ENCODE data around the gene AKNAD1. TPM values are rescaled to one million over a fixed set of nuclear protein-coding genes. Genes with fewer than 3 reads are reported as not detected.

AKNAD1 gene
- polyA plus RNA-seq, 1 donor from 2014 or later: not detected

DNA sequence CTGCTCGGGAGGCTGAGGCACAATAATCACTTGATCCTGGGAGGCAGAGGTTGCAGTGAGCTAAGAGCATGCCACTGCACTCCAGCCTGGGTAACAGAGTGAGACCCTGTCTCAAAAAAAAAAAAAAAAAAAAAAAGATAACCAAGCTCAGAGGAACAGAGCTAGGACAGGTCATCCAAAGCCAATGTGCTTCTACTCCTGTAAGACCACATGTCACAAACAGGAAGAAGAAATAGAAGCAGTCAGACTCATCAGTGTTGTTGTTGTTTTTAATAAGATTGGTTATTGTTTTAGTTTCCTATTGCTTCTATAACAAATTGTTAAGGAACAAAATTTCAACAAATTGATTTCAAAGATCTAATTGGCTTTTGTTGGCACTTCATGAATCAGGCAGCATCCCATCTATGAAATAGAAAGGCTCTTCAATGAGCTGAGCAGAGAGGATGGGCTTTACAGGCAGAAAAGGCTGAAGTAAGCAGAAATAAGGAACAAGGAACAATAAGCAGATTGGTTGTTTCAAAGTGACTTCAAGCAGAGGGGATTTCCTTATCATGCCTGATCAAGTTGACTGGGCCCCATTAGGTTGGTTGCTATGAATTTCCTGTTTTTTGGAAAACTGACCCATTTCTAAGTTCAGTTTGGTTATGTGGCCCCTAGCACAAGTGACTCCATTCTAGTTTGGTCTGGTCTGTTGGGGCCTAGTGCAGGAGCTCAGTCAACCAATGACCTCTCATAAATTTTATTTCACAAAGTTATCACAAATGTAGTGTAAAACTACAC, 6.0 kb upstream of the AKNAD1 start:
- no peaks in the 10 kb centered on the region for H3K9me2 ChIP-seq (ENCODE audit: insufficient read depth, low read length)
- no peak for TF ChIP-seq RAD21 (conservative IDR thresholded peaks at IDR 0.05)
- TF ChIP-seq, protein P1, sequence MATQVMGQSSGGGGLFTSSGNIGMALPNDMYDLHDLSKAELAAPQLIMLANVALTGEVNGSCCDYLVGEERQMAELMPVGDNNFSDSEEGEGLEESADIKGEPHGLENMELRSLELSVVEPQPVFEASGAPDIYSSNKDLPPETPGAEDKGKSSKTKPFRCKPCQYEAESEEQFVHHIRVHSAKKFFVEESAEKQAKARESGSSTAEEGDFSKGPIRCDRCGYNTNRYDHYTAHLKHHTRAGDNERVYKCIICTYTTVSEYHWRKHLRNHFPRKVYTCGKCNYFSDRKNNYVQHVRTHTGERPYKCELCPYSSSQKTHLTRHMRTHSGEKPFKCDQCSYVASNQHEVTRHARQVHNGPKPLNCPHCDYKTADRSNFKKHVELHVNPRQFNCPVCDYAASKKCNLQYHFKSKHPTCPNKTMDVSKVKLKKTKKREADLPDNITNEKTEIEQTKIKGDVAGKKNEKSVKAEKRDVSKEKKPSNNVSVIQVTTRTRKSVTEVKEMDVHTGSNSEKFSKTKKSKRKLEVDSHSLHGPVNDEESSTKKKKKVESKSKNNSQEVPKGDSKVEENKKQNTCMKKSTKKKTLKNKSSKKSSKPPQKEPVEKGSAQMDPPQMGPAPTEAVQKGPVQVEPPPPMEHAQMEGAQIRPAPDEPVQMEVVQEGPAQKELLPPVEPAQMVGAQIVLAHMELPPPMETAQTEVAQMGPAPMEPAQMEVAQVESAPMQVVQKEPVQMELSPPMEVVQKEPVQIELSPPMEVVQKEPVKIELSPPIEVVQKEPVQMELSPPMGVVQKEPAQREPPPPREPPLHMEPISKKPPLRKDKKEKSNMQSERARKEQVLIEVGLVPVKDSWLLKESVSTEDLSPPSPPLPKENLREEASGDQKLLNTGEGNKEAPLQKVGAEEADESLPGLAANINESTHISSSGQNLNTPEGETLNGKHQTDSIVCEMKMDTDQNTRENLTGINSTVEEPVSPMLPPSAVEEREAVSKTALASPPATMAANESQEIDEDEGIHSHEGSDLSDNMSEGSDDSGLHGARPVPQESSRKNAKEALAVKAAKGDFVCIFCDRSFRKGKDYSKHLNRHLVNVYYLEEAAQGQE (IDR thresholded peaks at IDR 0.05; ENCODE audit: borderline replicate concordance): no peak
- no peak for TF ChIP-seq EZH2 (IDR thresholded peaks at IDR 0.05; ENCODE audit: borderline replicate concordance, insufficient read depth, low read length, poor library complexity, severe bottlenecking)
- no peak for TF ChIP-seq EP300 (conservative IDR thresholded peaks at IDR 0.05; ENCODE audit: poor library complexity, severe bottlenecking)
- no peak for TF ChIP-seq TAF1 (IDR thresholded peaks at IDR 0.05; ENCODE audit: low read depth)
- TF ChIP-seq SMC3 (conservative IDR thresholded peaks at IDR 0.05; ENCODE audit: poor library complexity): no peak
- no peak for TF ChIP-seq MXI1 (conservative IDR thresholded peaks at IDR 0.05; ENCODE audit: poor library complexity, severe bottlenecking)
- TF ChIP-seq, protein P2, sequence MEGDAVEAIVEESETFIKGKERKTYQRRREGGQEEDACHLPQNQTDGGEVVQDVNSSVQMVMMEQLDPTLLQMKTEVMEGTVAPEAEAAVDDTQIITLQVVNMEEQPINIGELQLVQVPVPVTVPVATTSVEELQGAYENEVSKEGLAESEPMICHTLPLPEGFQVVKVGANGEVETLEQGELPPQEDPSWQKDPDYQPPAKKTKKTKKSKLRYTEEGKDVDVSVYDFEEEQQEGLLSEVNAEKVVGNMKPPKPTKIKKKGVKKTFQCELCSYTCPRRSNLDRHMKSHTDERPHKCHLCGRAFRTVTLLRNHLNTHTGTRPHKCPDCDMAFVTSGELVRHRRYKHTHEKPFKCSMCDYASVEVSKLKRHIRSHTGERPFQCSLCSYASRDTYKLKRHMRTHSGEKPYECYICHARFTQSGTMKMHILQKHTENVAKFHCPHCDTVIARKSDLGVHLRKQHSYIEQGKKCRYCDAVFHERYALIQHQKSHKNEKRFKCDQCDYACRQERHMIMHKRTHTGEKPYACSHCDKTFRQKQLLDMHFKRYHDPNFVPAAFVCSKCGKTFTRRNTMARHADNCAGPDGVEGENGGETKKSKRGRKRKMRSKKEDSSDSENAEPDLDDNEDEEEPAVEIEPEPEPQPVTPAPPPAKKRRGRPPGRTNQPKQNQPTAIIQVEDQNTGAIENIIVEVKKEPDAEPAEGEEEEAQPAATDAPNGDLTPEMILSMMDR (IDR thresholded peaks at IDR 0.05; ENCODE audit: poor library complexity, severe bottlenecking): no peak
- no peak overlapping the region for H3K4me2 ChIP-seq (ENCODE audit: low read length)
- no peaks in the 10 kb centered on the region for H3K36me3 ChIP-seq (ENCODE audit: insufficient read depth, low read length)
- no peaks in the 10 kb centered on the region for H3K79me2 ChIP-seq (replicated peaks; ENCODE audit: insufficient read depth, low read length)
- H3K27me3 ChIP-seq (ENCODE audit: insufficient read depth, low read depth, low read length): no peaks in the 10 kb centered on the region
- no peak overlapping the region for H3K4me3 ChIP-seq (ENCODE audit: low read length)
- no peak overlapping the region for H2AFZ ChIP-seq (ENCODE audit: low read depth, low read length)
- H3K9me3 ChIP-seq (ENCODE audit: low read length): no peaks in the 10 kb centered on the region
- no peak overlapping the region for H3K27ac ChIP-seq (ENCODE audit: low read length)
- no peaks in the 10 kb centered on the region for H4K20me1 ChIP-seq (ENCODE audit: insufficient read depth)
- no peak overlapping the region for H3K9ac ChIP-seq (ENCODE audit: low read length)
- no peaks in the 10 kb centered on the region for H3F3A ChIP-seq (ENCODE audit: insufficient read depth, low read length, poor library complexity, severe bottlenecking)

DNA sequence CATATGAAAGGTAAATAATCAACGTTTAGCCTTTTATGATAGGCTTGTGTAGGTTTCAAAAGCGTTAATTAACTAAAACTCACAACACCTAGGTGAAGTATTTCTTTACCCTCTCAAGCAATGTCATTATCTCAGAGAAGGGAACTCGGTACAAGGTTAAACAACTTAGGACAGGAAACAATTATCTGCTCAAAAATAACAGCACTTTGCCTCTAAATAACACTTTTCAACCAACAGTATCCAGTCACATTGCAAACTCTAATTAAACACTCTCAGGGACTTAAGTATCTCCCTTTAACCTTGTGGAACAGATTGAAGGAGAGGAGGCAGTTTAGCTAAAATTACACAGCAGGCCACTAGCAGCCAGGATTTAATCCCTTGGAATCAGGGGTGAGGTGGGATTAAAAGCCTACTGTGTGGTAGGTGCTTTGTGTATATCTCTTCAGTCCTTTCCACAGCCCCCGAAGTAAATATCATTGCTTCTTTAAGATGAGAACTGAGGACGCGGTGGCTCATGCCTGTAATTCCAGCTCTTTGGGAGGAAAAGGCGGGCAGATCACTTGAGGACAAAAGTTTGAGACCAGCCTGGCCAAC, 5.2 kb upstream of the AKNAD1 start:
- Histone ChIP-seq H2AFZ (ENCODE audit: low read depth, low read length) (no peak overlapping the region), H3K79me2 (replicated peaks; ENCODE audit: insufficient read depth, low read length) (no peaks in the 10 kb centered on the region), H3K9me2 (ENCODE audit: insufficient read depth, low read length) (no peaks in the 10 kb centered on the region), H3F3A (ENCODE audit: insufficient read depth, low read length, poor library complexity, severe bottlenecking) (no peaks in the 10 kb centered on the region), H3K4me3 (ENCODE audit: low read length) (no peak overlapping the region), H3K27ac (ENCODE audit: low read length) (no peak overlapping the region), H3K9me3 (ENCODE audit: low read length) (no peaks in the 10 kb centered on the region), H3K9ac (ENCODE audit: low read length) (no peak overlapping the region), H3K4me2 (ENCODE audit: low read length) (no peak overlapping the region), H3K27me3 (ENCODE audit: insufficient read depth, low read depth, low read length) (no peaks in the 10 kb centered on the region), H3K36me3 (ENCODE audit: insufficient read depth, low read length) (no peaks in the 10 kb centered on the region), H4K20me1 (ENCODE audit: insufficient read depth) (no peaks in the 10 kb centered on the region)
- TF ChIP-seq, protein P2 (IDR thresholded peaks at IDR 0.05; ENCODE audit: poor library complexity, severe bottlenecking): no peak
- TF ChIP-seq RAD21 (conservative IDR thresholded peaks at IDR 0.05) (no peak), SMC3 (conservative IDR thresholded peaks at IDR 0.05; ENCODE audit: poor library complexity) (no peak), TAF1 (IDR thresholded peaks at IDR 0.05; ENCODE audit: low read depth) (no peak), EZH2 (IDR thresholded peaks at IDR 0.05; ENCODE audit: borderline replicate concordance, insufficient read depth, low read length, poor library complexity, severe bottlenecking) (no peak), POLR2AphosphoS5 (IDR thresholded peaks at IDR 0.05) (no peak), MXI1 (conservative IDR thresholded peaks at IDR 0.05; ENCODE audit: poor library complexity, severe bottlenecking) (no peak)
- TF ChIP-seq, protein P1 (IDR thresholded peaks at IDR 0.05; ENCODE audit: borderline replicate concordance): no peak
